Right forelimb (tissue), 1 donor: ENCODE results near the gene SH3BP4.

Experiments used
- DNase-seq: peaks from one replicate; pipeline ENCODE4 v3.0.0-alpha.2; 2018

SH3BP4 gene

GRCh38 chr2:235021752-235022151 lies 69.9 kb downstream of the SH3BP4 start:
- no peak for DNase-seq

- no peak for DNase-seq
These were observed 72.5 kb downstream of the SH3BP4 start for GRCh38 chr2:235024191-235024860.

DNA sequence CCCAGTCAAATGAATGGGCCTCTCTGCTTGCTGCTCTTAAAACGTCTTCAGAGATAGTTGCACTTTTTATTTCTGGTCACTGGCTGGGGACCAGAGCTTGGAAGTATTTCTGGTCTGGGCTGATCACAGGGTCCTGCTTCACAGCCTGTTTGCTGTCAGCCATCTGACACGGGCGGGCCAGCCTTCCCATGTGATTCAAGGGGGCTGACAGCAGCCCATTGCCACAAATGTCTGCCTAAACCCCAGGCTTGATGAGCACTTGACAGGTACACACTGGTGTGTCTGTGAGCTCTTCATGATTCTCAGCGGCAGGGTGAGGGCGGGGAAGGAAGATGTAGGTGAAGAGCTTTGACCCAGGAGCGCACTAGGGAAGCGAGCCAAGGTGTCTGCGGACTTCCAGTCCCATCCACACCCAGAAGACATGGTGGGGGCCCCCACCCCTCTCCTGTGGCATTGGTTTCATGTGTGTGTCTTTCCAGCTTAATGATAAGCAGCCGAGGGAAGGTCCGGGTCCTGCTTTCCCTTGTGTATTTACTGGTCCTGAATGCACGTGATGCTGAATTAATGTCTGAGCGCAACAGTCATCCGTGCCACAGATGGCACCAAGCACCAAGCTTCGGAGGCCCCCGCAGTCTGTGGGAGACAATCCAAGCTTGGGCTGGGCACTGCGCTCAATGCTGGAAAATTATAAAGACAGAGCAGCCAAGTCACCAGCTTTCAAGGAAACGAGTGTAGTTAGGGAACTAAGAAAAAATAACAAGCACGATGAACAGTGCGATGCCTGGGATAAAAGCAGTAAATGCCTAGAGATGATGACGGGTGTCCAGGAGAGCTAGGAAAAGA lies 73.3 kb downstream of the SH3BP4 start:
- DNase-seq = no peak

- no peak for DNase-seq
These were observed 74.2 kb downstream of the SH3BP4 start for GRCh38 chr2:235025800-235026536.

DNA sequence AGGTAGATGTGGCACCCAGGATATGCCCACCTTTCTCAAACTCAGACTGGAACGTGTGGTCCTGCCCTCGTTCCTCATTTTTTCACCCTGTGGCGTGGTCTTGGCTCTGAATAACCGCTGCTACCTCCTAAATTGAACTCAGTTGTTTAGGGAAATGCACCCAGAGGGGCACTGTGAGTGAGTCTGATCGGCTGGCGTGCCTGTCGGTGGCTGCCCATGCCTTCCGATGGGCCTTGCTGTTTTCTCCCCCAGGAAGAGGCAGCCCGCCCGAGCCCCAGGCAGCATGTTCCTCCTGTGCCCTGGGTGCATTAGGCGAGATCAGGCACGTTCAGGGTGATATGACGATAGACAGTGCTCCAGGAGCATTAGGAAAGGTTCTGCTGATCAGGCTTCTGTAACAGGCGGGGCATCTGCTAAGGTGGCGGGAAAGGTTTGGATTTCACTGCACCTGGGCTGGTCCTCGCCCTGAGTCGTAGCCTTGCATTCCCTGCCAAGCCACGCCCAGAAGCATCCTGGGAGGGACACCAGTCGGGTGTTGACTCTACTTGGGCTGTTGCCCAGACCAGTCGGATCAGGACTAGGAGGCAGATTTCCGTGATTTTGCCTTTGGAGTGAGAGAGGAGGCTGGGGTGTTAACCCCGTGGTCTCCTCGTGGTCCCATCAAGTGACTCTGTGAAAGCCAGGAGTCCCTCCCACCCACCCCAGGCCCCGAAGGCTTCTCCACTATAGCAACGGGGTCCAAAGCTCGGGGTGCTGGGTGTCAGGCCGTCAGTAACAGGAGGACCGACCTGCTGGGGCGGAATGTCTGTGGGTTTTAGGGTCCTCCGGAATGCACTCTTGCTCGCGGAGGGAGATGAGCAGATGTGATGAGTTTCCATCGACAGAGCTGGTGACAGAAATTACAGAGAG lies 75.1 kb downstream of the SH3BP4 start:
- no peak for DNase-seq

- no peak for DNase-seq
These were observed 75.9 kb downstream of the SH3BP4 start for GRCh38 chr2:235027558-235028214.

- no peak for DNase-seq
These were observed 76.8 kb downstream of the SH3BP4 start for GRCh38 chr2:235028646-235029045.

DNA sequence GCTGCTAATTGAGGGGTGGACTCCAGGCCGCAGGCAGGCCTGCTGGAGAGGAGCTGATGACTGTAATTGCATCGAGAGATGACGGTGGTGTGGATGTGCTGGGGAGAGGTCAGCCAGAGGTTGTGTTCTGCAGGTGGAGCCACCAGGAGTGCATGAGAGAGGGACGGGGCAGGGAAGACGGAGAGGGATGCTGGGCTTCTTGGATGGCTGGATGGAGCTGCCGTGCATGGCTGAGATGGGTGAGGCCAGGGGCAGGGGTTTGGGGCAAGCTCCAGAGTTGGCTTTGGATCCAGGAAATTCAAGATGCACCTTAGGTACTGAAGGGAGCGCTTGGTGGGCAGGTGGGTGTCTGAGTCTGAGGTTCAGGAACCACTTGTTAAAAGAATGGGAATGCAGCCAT lies 77.2 kb downstream of the SH3BP4 start:
- DNase-seq = no peak

DNA sequence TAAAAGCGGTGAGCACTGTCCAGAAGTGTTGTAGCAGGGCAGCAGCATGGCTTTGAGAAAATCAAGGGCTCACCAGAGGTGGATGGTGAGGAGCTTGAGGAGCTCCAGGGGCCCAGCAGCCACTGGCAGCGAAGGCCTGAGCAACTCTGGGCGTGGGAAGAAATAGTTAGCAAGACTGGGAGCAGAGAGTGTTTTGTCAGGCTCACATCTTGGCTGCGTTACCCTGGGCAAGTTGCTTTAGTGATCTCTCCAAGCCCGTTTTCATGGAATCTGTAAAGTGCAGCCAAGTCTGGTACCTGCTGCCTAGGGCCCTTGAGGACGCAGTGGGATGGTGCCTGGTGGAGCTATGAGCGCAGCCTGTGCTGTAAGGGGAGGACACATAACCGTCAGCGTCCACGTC lies 78.3 kb downstream of the SH3BP4 start:
- DNase-seq = no peak

DNA sequence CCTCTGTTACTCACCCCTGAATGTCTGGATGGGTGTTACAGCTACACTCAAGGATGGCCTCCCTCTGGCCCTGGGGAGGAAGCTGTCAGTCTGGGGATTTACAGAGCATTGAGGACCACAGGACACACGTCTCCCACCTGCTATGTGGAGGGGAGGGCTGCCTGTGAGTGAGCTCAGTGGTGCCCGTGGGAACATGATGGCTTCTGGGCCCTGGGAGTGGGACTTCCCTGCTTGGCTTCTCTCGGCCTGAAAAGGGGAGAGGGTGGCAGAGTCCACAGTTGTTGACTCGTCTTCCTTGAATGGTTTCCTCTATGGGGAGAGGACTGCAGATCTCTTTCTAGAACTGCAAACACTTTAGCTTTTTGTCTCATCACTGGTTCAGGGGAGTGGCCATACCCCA lies 79.1 kb downstream of the SH3BP4 start:
- no peak for DNase-seq

- DNase-seq = no peak
These were observed 80.0 kb downstream of the SH3BP4 start for GRCh38 chr2:235031686-235032373.

GRCh38 chr2:235032466-235032865 lies 80.6 kb downstream of the SH3BP4 start:
- DNase-seq = no peak

GRCh38 chr2:235032949-235033348 lies 81.1 kb downstream of the SH3BP4 start:
- no peak for DNase-seq

DNA sequence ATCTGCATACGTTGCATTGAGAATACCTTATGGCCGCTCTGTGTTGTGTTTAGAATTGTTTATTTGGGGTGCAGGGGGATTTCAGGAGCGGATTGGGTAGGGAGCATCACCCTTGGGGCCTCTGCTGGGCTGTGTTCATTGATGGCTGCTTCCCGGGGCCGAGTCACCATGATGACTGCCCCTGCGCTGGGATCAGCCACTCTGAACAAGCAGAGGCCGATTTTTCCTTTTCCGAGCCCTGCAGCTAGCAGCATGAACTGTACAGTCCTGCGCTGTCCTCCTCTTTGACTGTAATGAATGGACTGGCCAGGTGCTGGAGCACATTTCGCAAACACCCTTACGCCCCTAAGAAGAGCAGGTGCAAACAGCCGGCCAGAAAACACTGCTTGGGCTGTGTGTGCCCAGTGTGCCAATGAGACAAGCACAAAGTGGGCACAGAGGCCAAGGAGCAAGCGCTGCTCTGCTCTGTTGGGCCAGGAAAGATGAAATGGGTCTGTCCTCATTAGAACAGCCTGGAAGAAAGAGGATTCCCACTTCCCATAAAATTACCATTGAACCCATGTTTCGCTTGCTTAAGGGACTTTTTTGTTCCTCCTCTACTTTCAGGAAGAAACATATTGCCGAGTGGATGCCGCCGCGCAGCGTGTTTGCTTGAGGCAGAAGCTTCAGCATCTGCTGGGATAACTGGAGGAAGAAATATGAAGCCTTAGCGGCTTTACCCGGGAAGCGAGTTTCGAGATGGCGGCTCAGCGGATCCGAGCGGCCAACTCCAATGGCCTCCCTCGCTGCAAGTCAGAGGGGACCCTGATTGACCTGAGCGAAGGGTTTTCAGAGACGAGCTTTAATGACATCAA lies 82.7 kb downstream of the SH3BP4 start:
- no peak for DNase-seq

- DNase-seq = no peak
These were observed 85.9 kb downstream of the SH3BP4 start for GRCh38 chr2:235037604-235038166.

DNA sequence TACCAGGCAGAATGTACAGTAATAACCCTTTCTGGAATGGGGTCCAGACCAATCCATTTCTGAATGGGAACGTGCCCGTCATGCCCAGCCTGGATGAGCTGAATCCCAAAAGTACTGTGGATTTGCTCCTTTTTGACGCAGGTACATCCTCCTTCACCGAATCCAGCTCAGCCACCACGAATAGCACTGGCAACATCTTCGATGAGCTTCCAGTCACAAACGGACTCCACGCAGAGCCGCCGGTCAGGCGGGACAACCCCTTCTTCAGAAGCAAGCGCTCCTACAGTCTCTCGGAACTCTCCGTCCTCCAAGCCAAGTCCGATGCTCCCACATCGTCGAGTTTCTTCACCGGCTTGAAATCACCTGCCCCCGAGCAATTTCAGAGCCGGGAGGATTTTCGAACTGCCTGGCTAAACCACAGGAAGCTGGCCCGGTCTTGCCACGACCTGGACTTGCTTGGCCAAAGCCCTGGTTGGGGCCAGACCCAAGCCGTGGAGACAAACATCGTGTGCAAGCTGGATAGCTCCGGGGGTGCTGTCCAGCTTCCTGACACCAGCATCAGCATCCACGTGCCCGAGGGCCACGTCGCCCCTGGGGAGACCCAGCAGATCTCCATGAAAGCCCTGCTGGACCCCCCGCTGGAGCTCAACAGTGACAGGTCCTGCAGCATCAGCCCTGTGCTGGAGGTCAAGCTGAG lies 89.6 kb downstream of the SH3BP4 start:
- DNase-seq = no peak

- no peak for DNase-seq
These were observed 90.2 kb downstream of the SH3BP4 start for GRCh38 chr2:235041918-235042575.

GRCh38 chr2:235042576-235043515 lies 91.0 kb downstream of the SH3BP4 start:
- DNase-seq = no peak
